HUDEP-2 (cell line): Measurements from ENCODE around the gene CEMP1.

Experiments
- DNase-seq, 76 experiments: peaks; one replicate each; lab custom pipeline; 2025; ENCODE audit not compliant: unreplicated experiment in 76 of 76; lab: John Stamatoyannopoulos, UW

The CEMP1 gene

DNA sequence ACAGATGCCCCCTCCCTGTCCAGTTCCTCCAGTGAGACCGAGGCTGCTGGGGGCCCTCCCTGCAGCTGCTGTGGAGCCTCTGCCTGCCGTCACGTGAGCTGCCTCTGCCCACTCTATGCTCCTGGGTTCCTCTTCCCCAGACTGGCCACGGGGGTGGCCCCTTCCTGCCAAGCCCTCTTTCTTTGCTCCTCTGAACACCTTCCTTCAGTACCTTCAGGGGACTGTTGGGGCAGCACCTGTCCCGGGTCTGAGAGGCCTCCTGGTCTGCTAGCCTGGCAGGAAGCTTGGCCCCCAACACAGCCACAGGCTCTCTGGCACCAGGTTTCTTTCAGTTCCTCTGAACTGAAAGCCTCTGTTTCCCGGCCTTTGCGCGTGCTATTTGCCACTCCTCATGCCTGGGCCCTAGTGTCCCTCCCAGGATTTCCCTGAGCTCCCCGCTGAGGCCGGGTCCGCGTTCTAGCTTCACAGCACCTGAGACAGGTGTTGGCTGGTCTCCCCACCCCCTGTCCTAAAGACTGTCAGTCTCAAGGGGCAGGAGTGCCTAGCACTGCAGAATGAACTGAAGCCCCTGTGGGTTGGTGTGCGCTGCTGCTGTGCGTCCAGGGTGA, 24.1 kb downstream of the CEMP1 start:
- DNase-seq = no peak

DNA sequence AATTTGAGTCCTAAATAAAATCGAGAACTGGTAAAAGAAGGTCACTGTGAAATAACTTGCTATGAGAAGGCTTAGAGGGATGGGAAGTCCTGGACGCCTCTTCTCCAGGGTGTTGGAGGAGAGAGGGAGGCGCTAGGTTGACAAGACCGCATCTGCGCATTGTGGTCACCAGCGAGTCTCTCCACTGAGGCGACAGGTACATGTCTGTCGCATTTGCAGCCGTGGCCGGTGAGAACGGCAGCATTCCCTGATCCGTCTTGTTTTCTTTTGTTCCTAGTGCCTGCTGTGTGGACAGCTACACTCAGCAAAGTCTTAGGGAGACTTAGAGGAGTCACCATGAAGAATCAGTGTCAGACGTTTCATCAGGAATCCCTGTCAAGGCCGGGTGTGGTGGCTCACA, 25.5 kb downstream of the CEMP1 start:
- no peak for DNase-seq

DNA sequence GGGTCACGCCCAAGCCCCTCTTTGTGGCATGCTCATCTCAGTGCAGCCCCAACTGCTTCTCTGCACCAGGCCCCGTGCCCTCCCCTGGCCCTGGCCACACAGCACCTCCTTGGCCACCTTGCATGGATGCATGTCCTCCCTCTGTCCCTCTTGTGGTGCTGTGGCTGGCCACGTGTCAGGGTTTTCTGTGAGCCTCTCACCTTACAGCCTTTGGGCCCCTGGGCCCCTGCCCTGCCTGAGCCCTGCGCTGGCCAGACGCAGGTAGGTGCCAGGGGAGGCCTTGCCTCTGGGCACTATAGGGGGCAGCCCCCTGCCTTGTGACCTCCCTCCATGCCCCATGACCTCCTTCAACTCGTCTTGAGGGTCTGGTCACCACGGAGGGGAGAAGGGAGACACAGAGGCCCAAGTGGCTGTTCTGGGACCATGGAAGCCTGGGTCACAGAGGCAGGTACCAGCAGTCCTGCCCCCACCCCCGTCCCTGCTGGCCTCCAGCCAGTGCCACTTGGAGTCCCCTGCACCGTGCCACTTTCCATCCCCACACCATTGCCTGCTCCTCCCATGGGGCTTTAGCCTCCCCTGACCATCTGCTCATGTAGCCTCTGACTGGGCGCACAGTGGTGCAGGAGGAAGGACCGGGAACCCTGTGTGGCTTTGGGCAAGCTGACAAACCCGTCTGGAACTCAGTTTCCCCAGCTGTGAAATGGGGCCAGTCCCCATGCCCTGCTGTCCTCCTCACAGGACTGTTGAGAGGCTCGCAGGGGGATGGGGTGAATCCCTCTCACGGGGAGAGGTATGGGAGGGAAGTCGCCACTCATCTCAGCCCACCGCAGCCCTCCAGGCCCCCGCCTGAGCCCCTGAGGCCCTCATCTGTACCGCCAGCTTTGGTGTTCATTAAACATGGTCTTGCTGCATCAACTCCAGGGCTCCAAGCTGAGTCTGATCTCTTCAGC, 29.0 kb downstream of the CEMP1 start:
- no peak for DNase-seq

GRCh38 chr16:2500918-2501750, 30.1 kb downstream of the CEMP1 start:
- DNase-seq = peak in 61 of 76 experiments; percentile 17 to 81 (median 61)

- no peak for DNase-seq
Measured at GRCh38 chr16:2500430-2500917, 30.7 kb downstream of the CEMP1 start.

- DNase-seq = no peak
Measured at GRCh38 chr16:2499890-2500429, 31.2 kb downstream of the CEMP1 start.

GRCh38 chr16:2499454-2499853, 31.8 kb downstream of the CEMP1 start:
- DNase-seq = no peak

- DNase-seq = no peak
Measured at GRCh38 chr16:2498531-2499253, 32.5 kb downstream of the CEMP1 start.

GRCh38 chr16:2497695-2498484, 33.3 kb downstream of the CEMP1 start:
- DNase-seq = no peak

GRCh38 chr16:2497116-2497630, 34.0 kb downstream of the CEMP1 start:
- peak in 53 of 76 experiments; percentile 10 to 79 (median 54) for DNase-seq

DNA sequence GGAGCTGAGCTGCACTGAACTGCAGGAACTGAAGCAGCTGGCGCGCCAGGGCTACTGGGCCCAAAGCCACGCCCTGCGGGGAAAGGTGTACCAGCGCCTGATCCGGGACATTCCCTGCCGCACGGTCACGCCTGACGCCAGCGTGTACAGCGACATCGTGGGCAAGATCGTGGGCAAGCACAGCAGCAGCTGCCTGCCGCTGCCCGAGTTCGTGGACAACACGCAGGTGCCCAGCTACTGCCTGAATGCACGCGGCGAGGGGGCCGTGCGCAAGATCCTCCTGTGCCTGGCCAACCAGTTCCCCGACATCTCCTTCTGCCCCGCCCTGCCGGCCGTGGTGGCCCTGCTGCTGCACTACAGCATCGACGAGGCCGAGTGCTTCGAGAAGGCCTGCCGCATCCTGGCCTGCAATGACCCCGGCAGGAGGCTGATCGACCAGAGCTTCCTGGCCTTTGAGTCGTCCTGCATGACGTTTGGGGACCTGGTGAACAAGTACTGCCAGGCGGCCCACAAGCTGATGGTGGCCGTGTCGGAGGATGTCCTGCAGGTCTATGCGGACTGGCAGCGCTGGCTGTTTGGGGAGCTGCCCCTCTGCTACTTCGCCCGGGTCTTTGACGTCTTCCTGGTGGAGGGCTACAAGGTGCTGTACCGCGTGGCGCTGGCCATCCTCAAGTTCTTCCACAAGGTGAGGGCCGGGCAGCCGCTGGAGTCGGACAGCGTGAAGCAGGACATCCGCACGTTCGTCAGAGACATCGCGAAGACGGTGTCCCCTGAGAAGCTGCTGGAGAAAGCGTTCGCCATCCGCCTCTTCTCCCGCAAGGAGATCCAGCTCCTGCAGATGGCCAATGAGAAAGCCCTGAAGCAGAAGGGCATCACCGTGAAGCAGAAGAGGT, 34.7 kb downstream of the CEMP1 start:
- DNase-seq = no peak

- DNase-seq = no peak
Measured at GRCh38 chr16:2495041-2495440, 36.2 kb downstream of the CEMP1 start.

DNA sequence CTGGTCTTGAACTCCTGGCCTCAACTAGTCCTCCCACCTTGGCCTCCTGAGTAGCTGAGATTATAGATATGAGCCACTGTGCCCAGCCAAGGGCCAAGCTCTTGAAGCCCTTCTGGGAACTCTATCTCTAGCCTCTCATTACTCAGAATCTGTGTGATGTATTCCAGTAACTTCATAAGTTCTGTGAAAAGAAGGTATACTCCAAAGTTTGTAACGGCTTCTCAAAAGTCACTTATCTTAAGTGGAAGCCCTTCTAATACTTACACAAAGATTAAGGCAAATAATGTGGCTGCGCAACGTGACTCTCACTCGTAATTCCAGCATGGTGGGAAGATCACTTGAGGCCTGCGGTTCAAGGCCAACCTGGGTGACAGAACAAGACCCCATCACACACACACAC, 36.6 kb downstream of the CEMP1 start:
- peak in 5 of 76 experiments; percentile 17 to 54 (median 41) for DNase-seq

GRCh38 chr16:2493605-2494004, 37.6 kb downstream of the CEMP1 start:
- DNase-seq = no peak

DNA sequence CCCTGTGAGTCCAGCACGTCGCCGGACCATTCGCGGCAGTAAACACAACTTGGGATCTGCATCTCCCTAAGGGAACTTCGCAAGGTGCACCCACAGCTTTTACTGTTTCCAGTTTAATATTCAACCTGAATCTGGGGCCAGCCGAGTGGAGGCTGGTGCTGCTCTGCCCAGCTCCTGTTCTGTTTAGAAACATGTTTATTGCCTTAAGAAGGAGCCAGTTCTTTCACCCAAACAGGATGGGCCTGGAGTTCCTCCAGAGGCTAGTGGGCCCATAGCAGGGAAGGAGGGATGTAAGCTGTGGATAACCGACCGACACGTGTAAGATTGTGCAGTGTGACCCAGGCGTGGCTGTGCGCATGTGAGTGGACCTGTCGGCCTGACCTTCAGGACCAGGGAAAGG, 38.9 kb downstream of the CEMP1 start:
- DNase-seq = no peak

- DNase-seq = no peak
Measured at GRCh38 chr16:2490190-2491105, 40.8 kb downstream of the CEMP1 start.

- DNase-seq = no peak
Measured at GRCh38 chr16:2489581-2489980, 41.6 kb downstream of the CEMP1 start.
